DOHH2 (cell line): ENCODE data around the gene GAST.

Experiments
- H3F3A ChIP-seq: fragments of 200-600 bp; sonication (generic), shearing (Covaris generic); 2 replicates; pipeline ENCODE4 v1.6.0; 2016; ENCODE audit warnings: antibody characterized with exemption, mild to moderate bottlenecking; ENCODE audit not compliant: control insufficient read depth, insufficient read depth
- H3K27ac ChIP-seq: fragments of 200-600 bp; sonication (generic); 2 replicates; pipeline ENCODE4 v1.5.1; 2014; ENCODE audit warnings: low read depth, mild to moderate bottlenecking, low read length, moderate library complexity
- H3K27me3 ChIP-seq: fragments of 200-600 bp; sonication (generic); 2 replicates; pipeline ENCODE4 v1.6.1; 2014; ENCODE audit warnings: mild to moderate bottlenecking, low read length, mixed read lengths; ENCODE audit not compliant: control insufficient read depth
- H3K36me3 ChIP-seq: fragments of 200-600 bp; sonication (generic); 2 replicates; pipeline ENCODE4 v1.6.1; 2014; ENCODE audit warnings: mild to moderate bottlenecking, low read length, moderate library complexity, mixed read lengths; ENCODE audit not compliant: control insufficient read depth
- H3K4me1 ChIP-seq: fragments of 200-600 bp; sonication (generic); 2 replicates; pipeline ENCODE4 v1.6.1; 2014; ENCODE audit warnings: mild to moderate bottlenecking, low read length, mixed read lengths; ENCODE audit not compliant: control insufficient read depth
- H3K4me2 ChIP-seq: fragments of 200-600 bp; sonication (generic); 2 replicates; pipeline ENCODE4 v1.6.0; 2014; ENCODE audit warnings: mild to moderate bottlenecking, low read length, moderate library complexity
- H3K4me3 ChIP-seq: fragments of 200-600 bp; sonication (generic); 2 replicates; pipeline ENCODE4 v1.5.1; 2014; ENCODE audit warnings: mild to moderate bottlenecking, low read length, mixed read lengths
- H3K79me2 ChIP-seq: fragments of 200-600 bp; sonication (generic); 2 replicates; pipeline ENCODE4 v1.6.1; 2014; ENCODE audit warnings: mild to moderate bottlenecking, low read length, mixed read lengths; ENCODE audit not compliant: control insufficient read depth
- H3K9me2 ChIP-seq: fragments of 200-600 bp; sonication (generic); replicated peaks from 2 replicates; pipeline ENCODE4 v1.6.1; 2014; ENCODE audit warnings: mild to moderate bottlenecking, low read length, mixed read lengths; ENCODE audit not compliant: control insufficient read depth
- H3K9me3 ChIP-seq: fragments of 200-600 bp; sonication (generic); 2 replicates; pipeline ENCODE4 v1.6.1; 2014; ENCODE audit warnings: antibody characterized with exemption, low read length, mixed read lengths; ENCODE audit not compliant: control insufficient read depth, insufficient read depth
- H4K20me1 ChIP-seq: fragments of 200-600 bp; sonication (generic); 2 replicates; pipeline ENCODE4 v1.6.0; 2014; ENCODE audit warnings: low read depth, mild to moderate bottlenecking, antibody characterized with exemption, low read length, moderate library complexity; ENCODE audit not compliant: control insufficient read depth, insufficient read depth
- EZH2phosphoT487 ChIP-seq: fragments of 200-600 bp; sonication (generic); IDR thresholded peaks from 2 replicates; pipeline ENCODE4 v1.6.1; 2017; ENCODE audit warnings: borderline replicate concordance, mild to moderate bottlenecking, antibody characterized with exemption, low read length, moderate library complexity, mixed read lengths
- TF ChIP-seq, protein P1 (sequence below): fragments of 200-600 bp; sonication (generic); IDR thresholded peaks from one replicate; pipeline ENCODE4 v1.5.1; 2014; ENCODE audit warnings: antibody characterized with exemption, mild to moderate bottlenecking, low read depth, low read length; ENCODE audit not compliant: poor library complexity, severe bottlenecking

The GAST gene

DNA sequence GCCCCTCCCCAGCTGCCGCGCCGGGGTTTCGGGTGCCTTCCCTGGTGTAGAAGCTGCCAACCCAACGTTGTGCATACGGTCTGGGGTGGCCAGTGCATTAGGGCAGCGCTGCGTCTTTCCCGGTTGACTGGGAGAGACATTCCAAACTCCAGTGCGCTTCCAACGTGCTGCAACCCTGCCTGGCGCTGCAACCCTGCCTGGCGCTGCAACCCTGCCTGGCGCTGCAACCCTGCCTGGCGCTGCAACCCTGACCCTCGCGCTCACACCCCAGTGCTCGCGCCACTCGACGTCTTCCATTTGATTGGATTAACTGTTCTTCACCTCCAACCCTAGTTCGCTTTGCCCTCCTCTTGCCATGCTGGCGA lies 22.8 kb downstream of the GAST start:
- H3K4me3 ChIP-seq, result no peak overlapping the region
- H4K20me1 ChIP-seq, result no peaks in the 10 kb centered on the region
- no peak overlapping the region for H3K4me2 ChIP-seq
- H3F3A ChIP-seq, result no peaks in the 10 kb centered on the region
- H3K27me3 ChIP-seq, result peaks cover 23% of the 10 kb centered on the region
- no peak overlapping the region for H3K27ac ChIP-seq
- no peaks in the 10 kb centered on the region for H3K79me2 ChIP-seq
- TF ChIP-seq, protein P1, sequence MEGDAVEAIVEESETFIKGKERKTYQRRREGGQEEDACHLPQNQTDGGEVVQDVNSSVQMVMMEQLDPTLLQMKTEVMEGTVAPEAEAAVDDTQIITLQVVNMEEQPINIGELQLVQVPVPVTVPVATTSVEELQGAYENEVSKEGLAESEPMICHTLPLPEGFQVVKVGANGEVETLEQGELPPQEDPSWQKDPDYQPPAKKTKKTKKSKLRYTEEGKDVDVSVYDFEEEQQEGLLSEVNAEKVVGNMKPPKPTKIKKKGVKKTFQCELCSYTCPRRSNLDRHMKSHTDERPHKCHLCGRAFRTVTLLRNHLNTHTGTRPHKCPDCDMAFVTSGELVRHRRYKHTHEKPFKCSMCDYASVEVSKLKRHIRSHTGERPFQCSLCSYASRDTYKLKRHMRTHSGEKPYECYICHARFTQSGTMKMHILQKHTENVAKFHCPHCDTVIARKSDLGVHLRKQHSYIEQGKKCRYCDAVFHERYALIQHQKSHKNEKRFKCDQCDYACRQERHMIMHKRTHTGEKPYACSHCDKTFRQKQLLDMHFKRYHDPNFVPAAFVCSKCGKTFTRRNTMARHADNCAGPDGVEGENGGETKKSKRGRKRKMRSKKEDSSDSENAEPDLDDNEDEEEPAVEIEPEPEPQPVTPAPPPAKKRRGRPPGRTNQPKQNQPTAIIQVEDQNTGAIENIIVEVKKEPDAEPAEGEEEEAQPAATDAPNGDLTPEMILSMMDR, result no peak
- no peak for TF ChIP-seq EZH2phosphoT487
- no peaks in the 10 kb centered on the region for H3K36me3 ChIP-seq
- no peaks in the 10 kb centered on the region for H3K9me2 ChIP-seq
- H3K9me3 ChIP-seq, result no peaks in the 10 kb centered on the region
- peaks cover 11% of the 10 kb centered on the region for H3K4me1 ChIP-seq

DNA sequence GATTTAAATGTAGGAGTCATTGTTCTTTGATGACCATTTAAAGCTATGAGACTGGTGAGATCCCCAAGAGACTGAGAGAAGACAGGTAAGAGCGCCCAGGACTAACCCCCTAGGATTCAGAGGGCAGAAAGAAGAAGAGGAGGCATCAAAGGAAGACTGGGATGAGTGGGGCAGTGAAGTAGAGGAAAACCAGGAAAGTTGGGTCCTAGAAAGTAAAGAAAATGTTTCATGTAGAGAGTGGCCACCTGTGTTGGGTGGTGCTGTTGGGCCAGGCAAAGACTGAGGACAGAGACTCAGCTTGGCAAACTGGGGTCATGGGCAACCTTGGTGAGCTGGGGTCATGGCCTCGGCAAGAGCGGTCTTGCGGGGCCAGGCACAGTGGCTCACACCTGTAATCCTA lies 23.6 kb downstream of the GAST start:
- TF ChIP-seq, protein P1, result no peak
- Histone ChIP-seq H3F3A (no peaks in the 10 kb centered on the region), H3K27ac (no peak overlapping the region), H3K4me3 (no peak overlapping the region), H3K4me1 (peaks cover 11% of the 10 kb centered on the region), H3K36me3 (no peaks in the 10 kb centered on the region), H3K79me2 (no peaks in the 10 kb centered on the region), H3K27me3 (peaks cover 23% of the 10 kb centered on the region), H3K4me2 (no peak overlapping the region), H3K9me2 (no peaks in the 10 kb centered on the region), H3K9me3 (no peaks in the 10 kb centered on the region), H4K20me1 (no peaks in the 10 kb centered on the region)

DNA sequence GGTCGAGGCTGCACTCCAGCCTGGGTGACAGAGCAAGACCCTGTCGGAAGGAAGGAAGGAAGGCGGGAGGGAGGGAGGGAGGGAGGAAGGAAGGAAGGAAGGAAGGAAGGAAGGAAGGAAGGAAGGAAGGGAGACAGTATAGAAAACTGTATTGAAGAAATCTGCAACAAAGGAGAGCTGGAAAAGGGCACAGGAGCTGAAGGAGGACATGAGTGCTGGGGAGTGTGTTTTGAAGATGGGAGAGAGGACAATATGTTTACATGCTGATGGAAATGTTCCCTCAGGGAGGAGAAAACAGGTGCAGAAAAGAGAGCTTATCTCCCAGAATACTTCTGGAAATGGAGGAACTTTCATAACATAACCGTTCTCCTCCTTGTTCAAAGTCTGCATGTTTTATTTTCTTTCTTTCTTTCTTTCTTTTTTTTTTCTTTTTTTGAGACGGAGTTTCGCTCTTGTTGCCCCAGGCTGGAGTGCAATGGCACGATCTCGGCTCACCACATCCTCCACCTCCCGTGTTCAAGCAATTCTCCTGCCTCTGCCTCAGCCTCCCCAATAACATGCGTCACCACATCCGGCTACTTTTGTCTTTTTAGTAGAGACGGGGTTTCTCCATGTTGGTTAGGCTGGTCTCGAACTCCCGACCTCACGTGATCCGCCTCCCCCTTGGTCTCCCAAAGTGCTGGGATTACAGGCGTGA lies 25.0 kb downstream of the GAST start:
- Histone ChIP-seq H3K79me2 (no peaks in the 10 kb centered on the region), H3K4me2 (no peak overlapping the region), H3F3A (no peaks in the 10 kb centered on the region), H3K4me1 (peaks cover 5% of the 10 kb centered on the region), H3K27me3 (peaks cover 18% of the 10 kb centered on the region), H3K27ac (no peak overlapping the region), H3K9me2 (no peaks in the 10 kb centered on the region), H3K4me3 (no peak overlapping the region), H3K9me3 (no peaks in the 10 kb centered on the region), H3K36me3 (no peaks in the 10 kb centered on the region), H4K20me1 (no peaks in the 10 kb centered on the region)
- TF ChIP-seq EZH2phosphoT487, result no peak
- TF ChIP-seq, protein P1, result no peak

DNA sequence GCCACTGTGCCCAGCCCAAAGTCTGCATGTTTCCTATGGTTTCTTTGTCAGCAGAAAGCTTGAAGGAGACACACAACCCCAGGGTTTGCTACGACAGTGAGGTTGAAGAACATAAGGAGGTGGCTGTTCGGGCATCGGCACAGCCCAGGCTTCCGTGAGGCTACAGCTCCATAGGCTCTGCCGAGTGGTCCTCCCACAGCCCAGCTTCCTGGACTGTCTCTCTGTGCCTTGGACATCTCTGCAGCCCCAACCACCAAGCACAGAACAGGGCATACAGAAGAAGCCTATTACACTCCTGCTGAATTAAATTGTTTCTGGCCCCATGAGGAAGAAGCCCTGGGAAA lies 25.5 kb downstream of the GAST start:
- no peak overlapping the region for H3K4me2 ChIP-seq
- peaks cover 15% of the 10 kb centered on the region for H3K27me3 ChIP-seq

More for the DNA sequence above, 25.5 kb downstream of the GAST start:
- H3K4me1 ChIP-seq, result peaks cover 5% of the 10 kb centered on the region
- H3K9me3 ChIP-seq, result no peaks in the 10 kb centered on the region
- no peaks in the 10 kb centered on the region for H3K36me3 ChIP-seq
- no peaks in the 10 kb centered on the region for H3F3A ChIP-seq
- no peak for TF ChIP-seq EZH2phosphoT487
- TF ChIP-seq, protein P1, result no peak
- no peaks in the 10 kb centered on the region for H4K20me1 ChIP-seq
- H3K79me2 ChIP-seq, result no peaks in the 10 kb centered on the region
- H3K9me2 ChIP-seq, result no peaks in the 10 kb centered on the region
- no peak overlapping the region for H3K4me3 ChIP-seq
- no peak overlapping the region for H3K27ac ChIP-seq
